Vagina (tissue), 2 donors: ENCODE results near the gene MAP2K5.

Source experiments
- POLR2A ChIP-seq, 2 donors: fragments of 450-650 bp; IDR thresholded peaks; one replicate each; pipeline ENCODE4 v1.6.1; 2017; ENCODE audit warnings: antibody characterized with exemption in 2 of 2, mild to moderate bottlenecking in 2 of 2, moderate library complexity in 2 of 2
- POLR2AphosphoS5 ChIP-seq, 2 donors: sonication (generic); formaldehyde crosslinking; IDR thresholded peaks; one replicate each; pipeline ENCODE4 v1.9.0; 2017; ENCODE audit warnings: antibody characterized with exemption in 2 of 2, mild to moderate bottlenecking in 2 of 2, low read depth in 1 of 2; ENCODE audit not compliant: insufficient read depth in 1 of 2
- TF ChIP-seq, protein P1 (sequence below), 3 experiments: fragments of 450-650 bp in 2 of 3; fragments of 200-600 bp in 1 of 3; sonication (generic) in 1 of 3; IDR thresholded peaks; one replicate each; pipeline ENCODE4 v1.5.1; 2017 to 2019; ENCODE audit warnings: antibody characterized with exemption in 3 of 3, mild to moderate bottlenecking in 2 of 3, moderate library complexity in 2 of 3

DNA sequence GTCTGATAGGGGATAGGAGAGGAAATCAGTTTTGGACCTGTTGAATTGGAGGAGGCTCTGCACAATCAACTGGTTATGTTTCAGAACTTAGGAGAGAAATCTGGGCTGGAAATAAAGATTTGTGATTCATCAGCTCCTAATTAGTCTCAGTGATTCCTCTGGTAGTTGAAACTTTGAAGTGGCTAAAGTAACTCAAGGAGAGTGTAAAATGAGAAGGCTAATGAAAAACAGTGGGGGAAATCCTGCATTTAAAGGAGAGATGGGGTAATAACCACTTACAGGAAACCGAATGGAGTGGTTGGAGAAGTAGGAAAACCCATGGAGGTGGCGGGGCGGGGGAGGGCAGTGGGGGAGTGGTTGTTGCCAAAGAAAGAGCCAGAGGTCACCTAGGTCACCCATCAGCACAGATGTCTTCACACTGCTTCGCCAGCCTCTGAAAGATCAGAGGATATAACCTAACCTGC is 32.6 kb downstream of the MAP2K5 start:
- TF ChIP-seq POLR2AphosphoS5 (IDR thresholded peaks at IDR 0.05; ENCODE audit: insufficient read depth in 1 of 2, low read depth in 1 of 2) (no peak), POLR2A (IDR thresholded peaks at IDR 0.05) (no peak)
- TF ChIP-seq, protein P1, sequence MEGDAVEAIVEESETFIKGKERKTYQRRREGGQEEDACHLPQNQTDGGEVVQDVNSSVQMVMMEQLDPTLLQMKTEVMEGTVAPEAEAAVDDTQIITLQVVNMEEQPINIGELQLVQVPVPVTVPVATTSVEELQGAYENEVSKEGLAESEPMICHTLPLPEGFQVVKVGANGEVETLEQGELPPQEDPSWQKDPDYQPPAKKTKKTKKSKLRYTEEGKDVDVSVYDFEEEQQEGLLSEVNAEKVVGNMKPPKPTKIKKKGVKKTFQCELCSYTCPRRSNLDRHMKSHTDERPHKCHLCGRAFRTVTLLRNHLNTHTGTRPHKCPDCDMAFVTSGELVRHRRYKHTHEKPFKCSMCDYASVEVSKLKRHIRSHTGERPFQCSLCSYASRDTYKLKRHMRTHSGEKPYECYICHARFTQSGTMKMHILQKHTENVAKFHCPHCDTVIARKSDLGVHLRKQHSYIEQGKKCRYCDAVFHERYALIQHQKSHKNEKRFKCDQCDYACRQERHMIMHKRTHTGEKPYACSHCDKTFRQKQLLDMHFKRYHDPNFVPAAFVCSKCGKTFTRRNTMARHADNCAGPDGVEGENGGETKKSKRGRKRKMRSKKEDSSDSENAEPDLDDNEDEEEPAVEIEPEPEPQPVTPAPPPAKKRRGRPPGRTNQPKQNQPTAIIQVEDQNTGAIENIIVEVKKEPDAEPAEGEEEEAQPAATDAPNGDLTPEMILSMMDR (IDR thresholded peaks at IDR 0.05), result no peak
